GM19025 (cell line): ENCODE results near the gene CES3.
"Not testable (repeated sequence)": the region's sequence is repeated elsewhere in the genome, so short reads cannot be mapped to it uniquely, and the experiment has no call there.

Experiments used
- ATAC-seq: cut with Tn5 transposase; IDR thresholded peaks from one replicate; pipeline ENCODE4 v1.9.1; 2021; ENCODE audit warnings: mild to moderate bottlenecking, low read depth, moderate library complexity; ENCODE audit not compliant: unreplicated experiment

The CES3 gene

GRCh38 chr16:66926171-66926947, 34.7 kb upstream of the CES3 start:
- ATAC-seq, result no peak

GRCh38 chr16:66926961-66927436, 34.1 kb upstream of the CES3 start:
- ATAC-seq, result no peak

GRCh38 chr16:66927918-66928649, 33.0 kb upstream of the CES3 start:
- ATAC-seq, result no peak

GRCh38 chr16:66928702-66929388, 32.2 kb upstream of the CES3 start:
- ATAC-seq, result no peak

- no peak for ATAC-seq
These were observed 30.9 kb upstream of the CES3 start for GRCh38 chr16:66930189-66930588.

- ATAC-seq, result no peak
These were observed 29.4 kb upstream of the CES3 start for GRCh38 chr16:66931665-66932064.

- no peak for ATAC-seq
These were observed 29.0 kb upstream of the CES3 start for GRCh38 chr16:66932076-66932475.

- peak; percentile 14 for ATAC-seq
These were observed 27.3 kb upstream of the CES3 start for GRCh38 chr16:66933776-66934137.

- peak; percentile 78 for ATAC-seq
These were observed 26.8 kb upstream of the CES3 start, which contains the start of gene CIAO2B for GRCh38 chr16:66934138-66934838. Gene CIAO2B (minus strand): TSS chr16:66934402. CDS start chr16:66934364, 38 bp downstream.

- ATAC-seq, result not testable (repeated sequence)
These were observed 26.2 kb upstream of the CES3 start for GRCh38 chr16:66934839-66935313.

GRCh38 chr16:66935314-66936011, 25.6 kb upstream of the CES3 start, which contains the start of gene CES2:
Gene CES2 (plus strand): TSS chr16:66935516. CDS start chr16:66935636, 120 bp downstream.
- no peak for ATAC-seq

GRCh38 chr16:66936462-66936861, 24.6 kb upstream of the CES3 start:
- no peak for ATAC-seq

GRCh38 chr16:66936889-66937554, 24.0 kb upstream of the CES3 start:
- ATAC-seq, result no peak

GRCh38 chr16:66937725-66938337, 23.2 kb upstream of the CES3 start:
- ATAC-seq, result no peak

GRCh38 chr16:66939366-66939765, 21.7 kb upstream of the CES3 start:
- no peak for ATAC-seq

- ATAC-seq, result no peak
These were observed 20.8 kb upstream of the CES3 start for GRCh38 chr16:66940236-66940635.

GRCh38 chr16:66942981-66943380, 18.1 kb upstream of the CES3 start:
- ATAC-seq, result no peak

GRCh38 chr16:66943426-66944053, 17.5 kb upstream of the CES3 start:
- no peak for ATAC-seq
